HFF-Myc (cell line): ENCODE measurements around the gene CHMP6.

Experiments
- DNase-seq: peaks from one replicate; pipeline ENCODE4 v3.0.0-alpha.2; 2011; ENCODE audit warnings: low read depth; ENCODE audit errors: extremely low read depth
- H3K4me3 ChIP-seq: replicated peaks from 2 replicates; pipeline ENCODE4 v1.5.1; 2011; ENCODE audit warnings: low read depth, mild to moderate bottlenecking, control low read depth, low read length
- TF ChIP-seq, protein P1 (sequence below): IDR thresholded peaks from 2 replicates; pipeline ENCODE4 v1.5.1; 2012; ENCODE audit warnings: mild to moderate bottlenecking, low read depth, low read length, control low read depth; ENCODE audit errors: missing control alignments

The CHMP6 gene

DNA sequence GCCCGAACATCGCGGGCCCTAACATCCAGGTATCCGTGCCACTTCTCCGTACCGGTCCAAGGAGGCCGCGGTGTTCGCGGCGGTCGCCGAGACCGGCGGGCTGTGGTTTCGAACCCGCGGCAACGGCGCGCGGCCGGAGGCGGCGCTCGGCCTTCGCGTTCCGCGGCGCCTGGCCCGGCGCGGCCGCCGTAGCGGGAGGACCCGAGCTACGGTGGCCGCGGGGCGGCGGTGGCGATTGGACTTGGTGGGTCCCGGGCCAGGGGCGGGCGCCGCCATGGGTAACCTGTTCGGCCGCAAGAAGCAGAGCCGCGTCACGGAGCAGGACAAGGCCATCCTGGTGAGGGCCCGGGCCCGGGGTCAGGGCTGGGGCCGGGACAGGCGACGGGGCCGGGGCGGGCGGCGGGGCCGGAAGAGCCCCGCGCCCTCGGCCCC lies at the start of gene CHMP6:
CHMP6 (plus strand) TSS at position 197 of the 432 bp plus-strand sequence; CDS start at position 275, 78 bp downstream.
- TF ChIP-seq, protein P1, sequence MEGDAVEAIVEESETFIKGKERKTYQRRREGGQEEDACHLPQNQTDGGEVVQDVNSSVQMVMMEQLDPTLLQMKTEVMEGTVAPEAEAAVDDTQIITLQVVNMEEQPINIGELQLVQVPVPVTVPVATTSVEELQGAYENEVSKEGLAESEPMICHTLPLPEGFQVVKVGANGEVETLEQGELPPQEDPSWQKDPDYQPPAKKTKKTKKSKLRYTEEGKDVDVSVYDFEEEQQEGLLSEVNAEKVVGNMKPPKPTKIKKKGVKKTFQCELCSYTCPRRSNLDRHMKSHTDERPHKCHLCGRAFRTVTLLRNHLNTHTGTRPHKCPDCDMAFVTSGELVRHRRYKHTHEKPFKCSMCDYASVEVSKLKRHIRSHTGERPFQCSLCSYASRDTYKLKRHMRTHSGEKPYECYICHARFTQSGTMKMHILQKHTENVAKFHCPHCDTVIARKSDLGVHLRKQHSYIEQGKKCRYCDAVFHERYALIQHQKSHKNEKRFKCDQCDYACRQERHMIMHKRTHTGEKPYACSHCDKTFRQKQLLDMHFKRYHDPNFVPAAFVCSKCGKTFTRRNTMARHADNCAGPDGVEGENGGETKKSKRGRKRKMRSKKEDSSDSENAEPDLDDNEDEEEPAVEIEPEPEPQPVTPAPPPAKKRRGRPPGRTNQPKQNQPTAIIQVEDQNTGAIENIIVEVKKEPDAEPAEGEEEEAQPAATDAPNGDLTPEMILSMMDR, result no peak
- H3K4me3 ChIP-seq, result peak within 1 kb of the TSS; percentile 71
- no peak for DNase-seq

DNA sequence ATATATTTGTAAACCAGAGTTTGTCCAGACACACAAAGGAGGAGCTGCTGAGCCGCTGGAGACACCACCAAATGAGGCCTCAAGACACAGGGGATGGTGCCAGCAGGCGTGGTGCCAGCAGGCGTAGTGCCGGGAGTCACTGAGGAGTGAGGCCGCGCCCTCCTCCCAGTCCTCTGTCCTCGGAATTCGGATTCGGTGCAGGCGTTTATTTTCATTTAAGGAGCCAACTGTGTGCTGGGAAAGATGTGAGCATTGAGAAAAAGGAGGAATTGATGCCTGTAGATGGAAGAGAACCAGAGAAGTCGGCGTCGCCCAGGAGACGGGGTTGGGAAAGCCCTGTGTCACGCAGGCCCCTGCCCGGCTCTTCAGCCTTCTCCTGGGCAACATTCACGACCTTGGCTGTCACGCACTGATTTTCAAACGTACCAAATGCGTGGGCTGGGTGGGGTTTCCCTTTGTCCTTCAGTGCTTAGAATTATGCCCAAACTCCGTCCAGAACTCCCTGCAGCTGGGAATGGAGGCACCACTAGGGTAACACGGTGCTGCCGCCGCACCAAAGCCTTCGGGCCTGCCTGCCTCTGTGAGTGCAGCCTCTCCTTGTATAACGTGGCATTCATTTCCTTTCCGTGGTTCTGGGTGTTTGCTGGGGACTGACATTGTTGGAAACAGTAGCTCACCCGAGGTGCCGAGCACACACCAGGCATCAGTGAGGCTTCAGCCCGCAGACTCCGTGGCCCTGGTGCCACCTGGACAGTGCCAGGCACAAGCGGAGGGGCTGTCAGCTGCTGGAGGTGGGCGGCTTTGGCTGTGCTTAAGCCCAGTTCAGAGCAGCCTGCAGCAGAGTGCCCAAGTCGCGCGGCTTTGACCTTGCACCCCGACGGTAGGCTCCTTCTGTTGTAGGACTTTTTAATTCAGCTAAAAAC lies 49.0 kb upstream of the CHMP6 start:
- DNase-seq, result peak; percentile 44
- TF ChIP-seq, protein P1, result no peak
- H3K4me3 ChIP-seq, result no peak overlapping the region

DNA sequence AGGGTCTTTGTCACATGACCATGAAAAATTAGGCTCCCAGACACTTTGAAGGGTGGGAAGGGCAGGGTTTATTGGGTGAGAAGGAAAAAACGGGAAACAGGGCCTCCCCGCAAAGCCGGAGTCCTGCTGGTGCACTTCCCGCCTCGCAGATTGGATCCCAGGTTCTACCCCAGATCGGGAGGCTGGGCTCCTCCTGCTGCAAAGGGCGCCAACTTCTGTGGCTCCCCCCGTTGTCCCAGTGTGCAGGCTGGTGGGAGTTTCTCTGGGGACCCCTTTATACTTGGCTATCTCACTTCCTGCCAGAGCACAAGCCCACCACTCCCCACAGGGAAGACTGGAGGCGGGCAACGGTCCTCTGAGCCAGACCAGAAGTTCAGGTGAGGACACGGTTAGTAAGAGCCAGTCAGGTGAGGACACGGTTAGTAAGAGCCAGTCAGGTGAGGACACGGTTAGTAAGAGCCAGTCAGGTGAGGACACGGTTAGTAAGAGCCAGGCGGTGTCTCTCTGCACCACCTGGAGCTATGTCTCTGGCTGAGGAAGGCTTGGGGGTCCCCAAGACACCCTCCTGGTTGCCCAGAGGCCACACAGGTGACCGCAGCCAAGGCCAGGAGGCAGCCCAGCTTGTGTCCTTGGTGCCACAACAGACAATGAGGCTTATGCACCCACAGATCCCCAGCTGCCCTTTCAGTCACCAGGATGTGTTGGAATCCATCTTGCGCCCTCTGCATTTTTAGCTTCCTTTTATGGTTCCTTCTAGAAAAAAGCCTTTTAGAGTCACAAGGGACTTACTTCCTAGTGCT lies 48.1 kb upstream of the CHMP6 start:
- TF ChIP-seq, protein P1, result no peak
- no peak overlapping the region for H3K4me3 ChIP-seq
- DNase-seq, result no peak

DNA sequence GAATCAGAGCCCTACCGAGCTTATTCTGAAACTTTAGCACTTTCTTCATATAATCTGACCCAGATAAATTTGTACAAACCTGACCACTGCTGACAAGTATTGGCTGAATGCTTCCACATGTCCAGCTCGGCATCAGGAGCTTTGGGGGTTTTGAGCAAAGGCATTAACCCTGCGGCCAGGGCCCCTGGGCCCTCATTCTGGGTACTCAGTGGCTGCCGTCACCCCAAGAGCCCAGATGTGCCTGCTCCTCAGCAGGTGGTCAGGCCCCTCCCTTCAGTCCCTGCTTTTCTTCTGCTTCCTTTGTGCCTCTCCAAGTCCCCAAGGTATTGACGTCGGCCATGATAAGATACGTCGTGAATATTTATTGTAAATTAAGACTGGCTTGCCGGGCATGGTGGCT lies 47.3 kb upstream of the CHMP6 start:
- no peak for DNase-seq
- TF ChIP-seq, protein P1, result no peak
- H3K4me3 ChIP-seq, result no peak overlapping the region

DNA sequence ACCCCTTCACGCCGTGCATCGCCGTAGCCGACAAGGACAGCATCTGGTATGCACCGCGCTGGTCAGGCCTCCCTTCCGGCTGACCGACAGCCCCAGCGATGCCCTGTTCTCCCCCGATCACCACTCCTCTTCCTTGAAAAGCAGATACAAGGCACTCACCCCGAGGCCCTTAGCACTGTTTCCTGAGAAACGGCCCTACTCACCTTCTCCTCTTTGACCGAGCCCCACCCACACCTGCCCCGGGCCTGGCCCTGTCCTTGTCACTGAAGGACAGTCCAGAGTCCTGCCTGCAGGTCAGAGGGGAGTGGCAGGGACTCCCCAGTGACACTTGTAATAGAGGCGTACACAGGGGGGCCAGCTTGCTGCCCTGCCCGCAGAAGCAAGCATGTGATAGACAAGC lies 45.9 kb upstream of the CHMP6 start:
- DNase-seq, result no peak
- H3K4me3 ChIP-seq, result no peak overlapping the region

DNA sequence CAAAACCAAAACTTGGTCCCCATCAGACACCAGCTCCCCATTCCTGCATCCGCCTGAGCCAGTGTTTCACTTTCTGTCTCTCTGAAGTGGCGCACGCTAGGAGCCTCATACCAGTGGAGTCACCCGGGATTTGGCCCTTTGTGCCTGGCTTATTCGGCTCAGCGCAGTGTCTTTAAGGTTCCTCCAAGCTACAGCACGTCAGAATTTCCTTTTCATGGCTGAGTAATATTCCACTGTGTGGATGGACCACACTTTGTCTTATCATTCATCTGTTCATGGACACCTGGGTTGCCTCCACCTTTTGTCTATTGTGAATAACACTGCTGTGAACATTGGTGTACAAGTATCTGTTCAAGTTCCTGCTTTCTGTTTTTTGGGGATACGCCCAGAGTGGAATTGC lies 45.2 kb upstream of the CHMP6 start:
- TF ChIP-seq, protein P1, result no peak
- H3K4me3 ChIP-seq, result no peak overlapping the region
- no peak for DNase-seq

More for the DNA sequence above, 45.9 kb upstream of the CHMP6 start:
- TF ChIP-seq, protein P1, result no peak
